ENCODE data around the gene ATG5.
A peak's percentile ranks its signal among the peaks of the same experiment; 100 is the strongest.

- TF ChIP-seq CTCF (IDR thresholded peaks at IDR 0.05), result peak in 6 of 7 experiments; percentile 30 to 52 (median 47)
- no peak for TF ChIP-seq POLR2A (IDR thresholded peaks at IDR 0.05)
Measured at GRCh38 chr6:106300944-106301343, 24.6 kb downstream of the ATG5 start.
